ENCODE results near the gene NDUFB1.

NDUFB1 gene

DNA sequence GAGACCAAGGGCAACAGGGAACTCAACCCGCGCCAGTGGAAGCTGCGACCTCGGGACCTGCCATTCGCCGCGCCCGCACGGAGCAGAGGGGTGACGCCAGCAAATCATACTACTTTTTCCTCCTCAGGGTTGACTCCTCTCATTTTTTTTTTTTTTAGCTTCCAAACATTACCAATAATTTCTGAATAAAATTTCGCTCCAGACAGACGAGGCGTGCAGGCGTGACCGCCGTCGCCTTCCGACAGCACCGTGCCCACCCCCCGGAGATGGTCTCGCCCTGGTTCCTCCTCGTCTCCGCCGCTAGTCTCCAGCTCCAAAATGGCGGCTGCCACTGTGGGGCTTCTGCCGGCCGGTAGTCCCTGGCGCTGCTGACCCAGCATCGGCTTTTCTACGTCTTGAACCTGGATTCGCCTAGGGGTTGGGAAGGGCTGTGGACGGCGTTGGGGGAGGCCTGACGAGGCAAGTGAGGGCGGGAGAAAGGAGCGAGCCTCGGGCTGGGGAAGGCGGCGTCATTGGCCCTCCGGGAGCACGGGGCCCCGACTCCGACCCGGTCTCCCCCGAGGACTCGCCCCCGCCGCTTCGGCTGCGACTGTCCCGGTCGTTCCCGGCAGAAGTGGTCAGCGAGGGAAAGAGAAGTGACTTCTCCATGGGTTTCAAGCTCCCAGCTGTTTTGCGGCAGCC lies at the start of gene NDUFB1, which contains the start of gene CPSF2:
NDUFB1 (minus strand) TSS at position 37 of the 681 bp plus-strand sequence. CDS start 4,069 bp downstream, outside the sequence.
CPSF2 (plus strand) TSS at position 300 of the 681 bp plus-strand sequence. CDS start 9,016 bp downstream, outside the sequence.
- peak; percentile 96 for DNase-seq

DNA sequence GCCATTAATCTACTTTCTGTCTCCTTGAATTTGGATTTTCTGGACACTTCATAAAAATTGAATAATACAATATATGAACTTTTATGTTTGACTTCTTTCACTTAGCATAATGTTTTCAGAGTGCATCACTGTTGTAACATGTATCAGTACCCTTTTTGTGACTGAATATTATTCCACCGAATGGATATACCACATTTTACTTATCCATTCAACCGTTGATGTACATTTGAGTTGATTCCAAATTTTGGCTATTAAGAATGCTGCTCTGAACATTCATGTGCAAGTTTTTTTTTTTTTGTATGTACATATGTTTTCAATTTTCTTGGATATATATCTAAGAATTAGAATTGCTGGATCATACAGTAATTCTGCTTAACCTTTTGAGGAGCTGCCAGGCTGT lies 43.5 kb upstream of the NDUFB1 start:
- DNase-seq = no peak

DNA sequence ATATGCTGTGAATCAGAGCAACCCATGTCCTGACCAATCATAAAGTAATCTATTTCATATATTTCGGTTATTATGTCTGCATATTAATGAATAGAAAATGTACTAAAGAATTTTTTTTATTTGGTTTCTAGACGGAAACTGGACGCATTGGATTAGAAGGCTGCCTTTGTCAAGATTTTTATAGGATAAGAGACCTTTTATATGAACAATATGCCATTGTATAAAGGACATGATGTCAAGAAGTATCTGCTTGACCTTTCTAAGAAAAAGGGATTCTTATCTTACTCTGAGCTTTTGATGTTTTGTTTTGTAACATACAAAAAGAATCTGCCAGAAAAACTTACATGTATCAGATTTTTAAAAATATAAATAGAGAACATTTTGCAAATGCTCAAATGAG lies 40.0 kb upstream of the NDUFB1 start:
- DNase-seq = no peak

DNA sequence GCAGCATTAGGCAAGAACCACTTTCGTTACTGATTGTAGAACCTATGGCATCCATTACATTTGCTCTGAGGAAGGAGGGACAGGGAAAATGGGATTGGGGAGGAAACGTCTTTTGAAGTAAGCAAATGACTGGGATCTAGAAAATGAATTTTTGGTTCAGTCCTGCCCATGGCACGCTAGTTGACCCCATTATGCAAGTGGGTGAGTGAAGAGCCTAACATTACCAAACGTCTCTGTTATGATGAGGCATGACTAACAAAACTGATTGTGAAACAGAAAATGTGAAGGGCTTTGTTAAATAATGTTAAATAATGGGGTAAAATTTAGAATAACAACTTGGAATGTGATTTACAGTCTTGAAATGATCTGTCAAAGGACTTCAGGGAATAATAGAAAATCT lies 39.1 kb upstream of the NDUFB1 start:
- DNase-seq = no peak

DNA sequence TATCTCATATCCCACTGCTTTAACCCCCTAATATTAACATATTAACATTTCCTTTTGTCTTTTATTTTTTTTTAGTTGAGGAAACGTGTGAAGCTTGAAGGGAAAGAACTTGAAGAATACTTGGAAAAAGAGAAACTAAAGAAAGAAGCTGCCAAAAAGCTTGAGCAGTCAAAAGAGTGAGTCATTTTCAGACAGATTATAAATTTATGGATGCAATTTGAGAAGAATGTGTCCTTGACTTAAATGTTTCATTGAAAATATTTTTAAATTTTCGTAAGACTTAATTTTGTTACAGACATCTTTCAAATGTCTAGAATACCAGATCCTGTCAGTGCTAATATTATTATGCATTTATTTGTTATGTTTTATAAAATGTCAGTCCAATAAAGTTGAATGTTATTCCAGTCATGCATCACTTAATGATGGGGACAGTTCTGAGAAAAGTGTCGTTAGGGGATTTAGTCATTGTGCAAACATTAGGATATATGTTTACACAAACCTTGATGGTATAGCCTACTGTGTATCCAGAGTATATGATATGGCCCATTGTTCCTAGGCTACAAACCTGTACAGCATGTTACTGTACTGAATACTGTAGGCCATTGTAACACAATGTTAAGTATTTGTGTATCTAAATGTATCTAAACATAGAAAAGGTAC lies 32.9 kb upstream of the NDUFB1 start:
- no peak for DNase-seq

DNA sequence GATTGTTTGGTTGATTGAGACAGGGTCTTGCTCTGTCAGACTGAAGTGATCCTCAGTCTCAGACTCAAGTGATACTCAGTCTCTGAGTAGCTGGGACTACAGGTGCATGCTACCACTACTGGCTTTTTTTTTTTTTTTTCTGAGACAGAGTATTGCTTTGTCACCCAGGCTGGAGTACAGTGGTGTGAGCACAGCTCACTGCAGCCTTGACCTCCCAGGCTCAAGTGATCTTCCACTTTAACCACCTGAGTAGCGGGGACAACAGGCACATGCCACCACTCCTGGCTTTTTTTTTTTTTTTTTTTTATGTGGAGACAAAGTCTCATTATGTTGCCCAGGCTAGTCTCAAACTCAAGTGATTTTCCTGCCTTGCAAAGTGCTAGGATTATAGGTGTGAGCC lies 32.1 kb upstream of the NDUFB1 start:
- DNase-seq = no peak

DNA sequence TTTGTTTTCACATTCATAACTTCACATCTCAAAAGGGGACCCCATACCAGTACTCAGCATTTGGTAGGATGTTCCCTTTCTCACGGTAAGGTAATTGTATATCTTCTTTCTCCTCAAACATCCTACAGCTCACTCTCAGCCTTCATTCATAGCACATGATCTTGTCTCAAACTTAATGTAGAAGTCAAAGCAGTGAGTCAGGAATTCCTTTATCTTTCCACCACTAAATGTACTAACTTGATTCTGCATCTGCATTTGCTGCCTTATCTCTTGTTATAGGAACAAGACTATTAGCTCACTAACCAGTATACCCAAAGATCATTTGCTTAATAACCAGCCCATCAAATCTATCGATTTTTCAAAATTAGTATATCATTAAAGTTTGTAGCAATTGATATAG lies 23.2 kb upstream of the NDUFB1 start:
- no peak for DNase-seq

DNA sequence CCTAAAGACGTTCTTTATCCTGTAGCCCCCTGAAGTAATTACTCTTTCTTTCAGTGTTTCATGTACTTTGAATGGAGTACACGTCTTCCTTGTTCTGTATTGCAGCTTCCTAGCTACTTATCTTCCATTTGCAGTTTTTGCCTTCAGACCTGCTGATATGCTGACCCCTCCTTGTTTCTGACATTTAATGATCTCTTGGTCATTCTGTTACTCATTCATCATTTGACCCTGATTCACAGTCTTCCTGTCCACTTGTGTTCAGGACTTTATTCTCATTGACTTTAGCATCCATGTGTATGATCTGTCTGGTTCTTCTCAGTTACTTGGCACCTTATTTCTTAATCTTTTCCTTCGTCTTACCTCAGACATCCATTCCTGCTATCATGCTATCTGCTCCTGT lies 22.5 kb upstream of the NDUFB1 start:
- no peak for DNase-seq

DNA sequence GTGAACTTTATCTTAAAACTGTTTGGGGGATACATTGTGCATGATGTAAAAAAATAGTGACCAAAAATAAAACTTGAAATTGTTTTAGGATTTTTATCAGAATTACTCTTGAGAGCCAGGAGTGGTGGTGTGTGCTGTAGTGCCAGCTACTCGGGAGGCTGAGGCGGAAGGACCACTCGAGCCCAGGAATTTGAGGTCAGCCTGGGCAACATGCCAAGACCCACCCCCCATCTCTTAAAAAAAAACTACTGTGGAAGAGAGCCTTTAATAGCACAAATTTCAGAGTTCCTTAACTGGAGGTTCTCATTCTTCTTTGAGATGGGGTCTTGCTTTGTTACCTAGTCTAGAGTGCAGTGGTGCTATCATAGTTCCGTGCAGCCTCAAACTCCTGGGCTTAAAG lies 21.8 kb upstream of the NDUFB1 start:
- DNase-seq = no peak

DNA sequence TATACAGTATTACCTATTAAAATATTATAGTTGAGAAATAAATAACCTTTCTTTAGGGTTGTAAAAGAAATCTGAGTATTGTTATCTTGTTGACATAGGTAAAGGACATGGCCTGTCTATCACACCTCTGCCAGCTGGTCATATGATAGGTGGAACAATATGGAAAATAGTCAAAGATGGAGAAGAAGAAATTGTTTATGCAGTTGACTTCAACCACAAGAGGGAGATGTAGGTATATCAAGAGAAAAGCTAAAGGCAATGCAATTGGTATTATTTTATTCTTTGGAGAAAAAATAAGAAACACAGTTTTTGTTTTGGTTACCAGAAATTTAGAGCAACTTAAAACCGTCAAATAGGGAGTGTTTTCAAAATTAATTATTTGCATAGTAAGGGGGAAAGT lies 13.8 kb upstream of the NDUFB1 start:
- DNase-seq = peak; percentile 67

DNA sequence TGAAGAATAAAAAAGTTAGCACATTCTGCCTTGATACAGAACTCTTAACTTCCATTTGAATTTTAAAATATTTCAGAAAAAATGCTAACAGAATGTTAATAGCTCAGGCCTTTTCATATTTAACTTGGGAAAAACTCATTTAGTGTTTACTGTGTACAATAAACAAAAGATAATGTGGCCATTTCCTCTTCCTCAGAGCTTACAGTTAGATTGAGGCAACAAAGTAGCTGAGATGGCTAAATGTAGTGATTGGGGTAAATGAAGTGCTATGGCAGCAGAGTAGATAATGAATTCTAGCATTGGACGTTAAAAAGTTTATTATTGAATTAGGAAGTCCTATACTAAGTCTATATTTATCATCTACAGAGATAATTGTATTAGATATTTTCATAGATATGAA lies 12.9 kb upstream of the NDUFB1 start:
- no peak for DNase-seq

DNA sequence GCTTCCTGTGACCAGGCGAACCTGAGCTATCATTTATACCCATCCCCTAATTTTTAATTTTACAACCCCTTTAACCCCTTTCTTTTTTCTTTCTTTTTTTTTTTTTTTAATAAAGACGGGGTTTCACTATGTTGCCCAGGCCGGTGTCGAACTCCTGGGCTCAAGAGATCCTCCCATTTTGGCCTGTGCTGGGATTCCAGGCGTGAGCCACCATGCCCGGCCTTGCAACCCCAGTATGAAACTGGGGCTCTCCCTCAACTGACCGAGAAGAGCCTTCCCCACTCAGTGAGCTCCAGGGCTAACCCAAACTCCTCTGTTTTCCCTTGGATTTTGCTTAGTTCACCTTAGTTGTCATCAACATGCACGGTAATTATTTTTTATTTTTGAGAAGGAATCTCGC lies 1.3 kb upstream of the NDUFB1 start:
- no peak for DNase-seq

DNA sequence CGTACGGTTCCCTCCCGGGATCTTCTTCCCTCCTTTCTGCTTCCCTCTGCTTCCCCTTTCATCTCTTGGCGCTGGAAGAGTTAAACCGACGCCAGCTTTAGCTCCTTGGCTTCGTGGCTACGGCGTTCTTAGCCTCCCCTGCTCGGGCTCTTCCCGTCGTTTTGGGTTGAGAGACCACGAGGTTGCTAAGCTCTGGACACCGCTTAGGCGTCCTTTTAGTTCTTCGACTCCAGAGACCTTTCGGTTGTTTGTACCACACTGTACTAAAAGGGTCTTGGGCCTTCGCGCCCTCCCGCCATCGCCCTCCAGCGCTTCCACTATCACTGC lies 808 bp upstream of the NDUFB1 start:
- DNase-seq = peak; percentile 89

DNA sequence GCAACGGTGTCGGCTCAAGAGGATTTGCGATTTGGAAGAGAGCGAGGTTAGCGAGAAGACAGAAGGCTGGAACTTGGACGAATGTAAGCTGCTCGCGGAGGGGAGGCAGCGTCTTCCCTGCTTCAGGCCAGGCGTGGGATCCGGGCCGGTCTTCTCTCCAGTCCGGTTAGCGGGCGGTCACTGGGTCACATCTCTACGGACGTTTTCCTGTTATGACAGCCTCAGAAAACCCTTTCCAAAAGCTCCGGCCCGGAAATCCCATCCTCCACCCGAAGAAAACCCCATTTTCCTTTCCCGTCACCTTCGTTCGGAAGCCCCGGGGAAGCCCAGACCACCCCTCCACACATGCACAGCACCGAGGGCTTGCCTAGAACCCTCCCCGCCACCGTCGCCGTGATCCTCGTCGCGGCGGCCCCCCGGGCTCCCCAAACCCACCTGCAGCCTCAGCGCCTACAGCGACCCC lies 268 bp downstream of the NDUFB1 start:
- no peak for DNase-seq

DNA sequence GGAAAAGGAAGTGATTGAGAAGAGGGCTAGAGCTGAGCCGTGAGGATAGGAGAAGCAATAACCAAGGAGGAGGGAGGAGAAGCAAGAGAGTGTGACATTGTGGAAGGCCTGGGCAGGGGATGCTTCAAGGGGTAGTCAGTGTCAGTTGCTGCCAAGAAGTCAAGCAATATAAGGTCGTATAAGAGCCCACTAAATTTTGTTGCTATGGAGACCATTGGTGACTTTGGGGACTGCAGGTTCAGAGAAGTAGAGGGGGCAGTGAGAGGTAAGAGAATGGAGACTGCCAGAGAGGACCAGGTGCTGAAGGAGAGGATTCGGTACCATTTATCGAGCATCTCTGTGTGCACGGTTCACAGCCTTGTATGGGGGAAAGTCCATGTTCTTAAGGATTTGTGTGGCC lies 12.0 kb downstream of the NDUFB1 start:
- DNase-seq = no peak

DNA sequence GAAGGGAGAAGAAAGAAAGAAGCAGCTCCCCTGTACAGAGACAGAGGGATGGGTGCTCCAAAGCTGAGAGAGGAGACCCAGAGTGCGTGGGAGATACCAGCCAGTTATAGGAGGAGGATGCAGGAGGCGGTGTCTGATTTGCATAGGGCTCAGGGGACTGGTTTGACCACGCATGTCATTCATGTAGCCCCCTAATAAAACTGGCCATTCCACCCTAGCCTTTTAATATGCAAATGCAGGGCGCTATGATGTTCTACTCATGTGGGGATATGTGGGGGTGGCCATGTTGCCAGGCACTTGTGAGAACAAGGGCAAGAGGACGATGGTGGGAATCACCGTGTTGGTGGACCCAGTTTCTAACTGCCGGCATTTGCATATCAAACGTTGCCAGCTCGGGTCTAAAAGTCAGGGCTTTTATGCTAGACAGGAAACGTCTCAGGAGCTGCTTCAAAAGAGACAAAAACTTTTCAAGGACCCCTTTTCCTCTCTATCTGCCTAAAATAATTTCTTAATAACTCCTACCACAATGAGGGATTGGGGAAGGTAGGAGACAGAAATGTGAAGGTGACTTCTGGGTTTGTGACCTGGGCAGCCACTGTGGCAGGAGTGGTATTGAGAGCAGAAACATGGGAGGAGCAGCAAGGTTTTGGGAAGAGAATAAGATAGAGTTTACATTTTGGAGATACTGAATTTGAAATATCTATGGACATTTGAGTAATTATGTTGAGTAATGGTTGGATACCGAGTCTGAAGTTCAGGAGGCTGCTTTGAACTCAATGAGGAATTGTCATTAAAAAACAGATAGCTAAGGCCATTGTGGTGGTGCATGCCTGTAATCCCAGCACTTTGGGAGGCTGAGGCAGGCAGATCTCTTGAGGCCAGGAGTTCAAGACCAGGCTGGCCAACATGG lies 12.9 kb downstream of the NDUFB1 start:
- DNase-seq = no peak

DNA sequence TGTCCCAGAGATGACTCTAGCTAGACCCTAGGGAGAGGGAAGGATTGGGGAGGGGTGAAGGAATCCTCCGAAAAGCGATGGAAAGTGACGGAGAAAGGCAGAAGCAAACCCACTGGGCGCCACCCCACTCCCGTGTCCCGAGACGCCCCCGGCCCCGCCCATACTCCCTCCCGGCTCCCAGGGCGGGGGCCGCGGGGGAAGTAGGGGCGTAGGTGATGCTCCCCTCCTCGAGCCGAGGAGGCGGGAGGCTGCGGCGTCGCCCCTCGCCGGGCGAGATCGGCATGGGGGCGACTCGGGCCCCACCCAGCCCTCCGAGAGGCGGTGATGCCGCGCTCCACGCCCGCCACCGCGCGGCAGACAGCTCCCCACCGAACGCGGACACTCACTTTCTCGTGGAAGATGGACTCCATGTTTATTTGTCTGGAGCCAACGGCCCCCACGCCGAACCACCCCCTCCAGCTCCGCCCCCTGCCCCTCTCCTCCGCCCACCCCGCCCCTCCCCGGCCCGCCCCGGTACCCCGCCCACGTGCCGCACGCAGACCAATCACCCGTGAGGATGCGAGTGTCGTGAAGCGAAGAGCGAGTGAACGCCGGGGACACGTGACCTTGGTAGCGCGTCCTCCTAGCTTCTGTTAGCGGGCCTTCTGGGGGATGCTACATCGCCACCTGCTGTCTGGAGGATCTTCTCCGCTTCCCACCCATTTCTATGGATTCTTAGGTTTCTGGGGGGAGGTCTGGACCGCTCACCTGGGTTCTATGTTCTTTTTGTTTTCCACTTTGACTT lies 15.2 kb downstream of the NDUFB1 start, which contains the start of gene ATXN3:
ATXN3 (minus strand) TSS at position 440 of the 784 bp plus-strand sequence; CDS start at position 410, 30 bp downstream.
- peak; percentile 98 for DNase-seq

DNA sequence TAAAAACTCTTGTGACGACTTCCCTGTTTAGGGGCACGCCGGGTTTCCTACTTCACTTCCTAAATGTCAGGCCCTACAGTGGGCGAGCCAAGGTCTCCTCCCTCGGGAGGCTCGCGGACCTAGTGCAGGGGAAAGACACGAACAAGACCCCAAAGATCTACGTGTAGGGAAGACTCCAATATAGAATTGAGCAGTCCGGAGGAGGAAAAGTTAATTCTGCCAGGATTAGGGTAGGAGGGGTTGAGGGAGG lies 15.7 kb downstream of the NDUFB1 start:
- no peak for DNase-seq

DNA sequence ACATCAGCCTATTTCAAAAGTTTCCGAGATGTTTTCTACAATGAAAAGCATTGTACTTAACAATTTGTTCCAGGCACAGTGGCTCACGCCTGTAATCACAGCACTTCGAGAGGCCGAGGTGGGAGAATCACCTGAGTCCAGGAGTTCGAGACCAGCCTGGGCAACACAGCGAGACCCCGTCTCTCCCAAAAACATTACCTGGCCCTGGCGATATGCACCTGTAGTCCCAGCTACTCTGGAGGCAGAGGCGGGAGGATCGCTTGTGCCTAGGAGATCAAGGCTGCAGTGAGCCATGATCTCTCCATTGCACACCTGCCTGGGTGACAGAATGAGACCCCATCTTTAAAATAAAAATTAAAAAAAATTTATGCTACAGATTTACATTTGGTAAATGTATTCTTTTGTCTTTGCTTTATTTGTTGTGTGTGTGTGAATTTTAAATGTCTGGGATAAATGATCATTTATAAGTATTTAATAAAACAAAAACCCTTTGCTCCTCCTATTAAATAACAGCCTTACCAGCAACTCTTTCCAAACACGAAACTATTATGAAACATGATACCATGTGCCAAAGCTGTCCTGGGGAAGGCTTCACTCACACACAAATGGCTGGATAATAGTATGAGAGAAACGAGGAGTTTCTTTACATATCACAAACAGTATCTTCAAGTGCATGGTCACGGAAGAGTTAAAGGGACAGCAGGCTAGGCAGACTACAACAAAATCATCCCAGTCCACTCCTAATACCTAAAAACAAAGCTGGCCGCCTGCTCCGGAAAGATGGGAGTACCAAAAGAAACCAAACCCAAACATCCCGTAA lies 16.2 kb downstream of the NDUFB1 start:
- DNase-seq = no peak

DNA sequence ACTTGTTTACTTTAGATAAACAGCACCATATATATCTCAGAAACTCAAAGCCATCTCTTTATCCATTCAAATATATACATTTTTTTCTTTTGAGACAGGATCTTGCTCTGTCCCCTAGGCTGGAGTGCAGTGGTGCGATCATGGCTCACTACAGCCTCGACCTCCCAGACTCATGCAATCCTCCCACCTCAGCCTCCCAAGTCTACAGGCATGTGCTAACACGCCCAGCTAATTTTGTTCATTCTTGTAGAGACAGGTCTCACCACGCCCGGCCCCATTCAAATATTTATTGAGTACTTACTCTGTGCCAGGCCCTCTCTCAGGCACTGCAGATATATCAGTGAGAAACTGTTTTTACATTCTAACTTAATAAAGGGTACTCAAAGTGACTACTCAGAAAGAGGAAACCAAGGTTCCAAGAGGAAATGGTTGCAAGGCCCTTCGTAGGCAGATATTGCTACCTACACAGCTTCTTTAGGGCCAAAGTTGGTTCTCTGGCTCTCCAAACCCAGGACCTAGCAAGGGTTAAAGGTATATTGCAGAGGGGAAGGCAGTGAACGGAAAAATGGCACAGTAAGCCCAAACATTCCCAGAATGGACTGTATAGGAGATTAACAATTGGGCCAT lies 18.0 kb downstream of the NDUFB1 start:
- DNase-seq = no peak

DNA sequence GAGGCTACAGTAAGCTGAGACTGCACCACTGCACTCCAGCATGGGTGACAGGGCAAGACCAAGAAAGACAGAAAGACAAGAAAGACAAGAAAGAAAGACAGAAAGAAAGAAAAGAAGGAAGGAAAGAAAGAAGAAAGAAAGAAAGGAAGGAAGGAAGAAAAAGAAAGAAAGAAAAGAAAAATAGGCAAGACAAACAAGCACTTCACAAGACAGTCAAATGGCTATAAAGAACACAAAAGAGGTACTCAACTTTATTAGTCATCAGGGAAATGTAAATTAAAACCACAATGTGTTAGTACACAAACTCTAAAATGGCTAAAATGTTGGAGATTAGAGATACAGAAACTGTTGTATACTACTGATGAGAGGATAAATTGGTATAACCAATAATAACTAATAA lies 21.7 kb downstream of the NDUFB1 start:
- DNase-seq = no peak

DNA sequence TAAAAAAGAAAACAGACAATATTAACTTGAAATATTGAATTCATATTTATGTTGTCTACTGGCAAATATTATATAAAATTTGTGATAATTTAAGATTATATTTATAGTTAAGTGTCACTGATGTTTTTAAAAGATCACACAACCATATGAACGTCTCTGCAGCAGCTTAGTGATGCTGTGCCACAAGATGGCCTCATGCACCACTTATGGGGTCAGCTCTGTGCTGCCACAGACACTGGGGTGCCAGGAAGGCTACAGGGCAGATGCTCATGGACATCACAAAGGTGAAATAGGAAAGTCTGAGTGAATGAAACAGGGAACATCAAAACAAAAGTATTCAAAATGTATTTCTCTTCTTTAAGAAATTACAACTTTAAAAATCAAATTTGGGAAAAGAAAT lies 28.2 kb downstream of the NDUFB1 start:
- peak; percentile 2 for DNase-seq

Data from eye (tissue), 1 donor.